GM21723 (cell line): ENCODE measurements around the gene GPX3.

Experiments
- ATAC-seq: cut with Tn5 transposase; IDR thresholded peaks from one replicate; pipeline ENCODE4 v1.9.1; 2021; ENCODE audit warnings: mild to moderate bottlenecking, moderate library complexity; ENCODE audit not compliant: unreplicated experiment

Gene GPX3

DNA sequence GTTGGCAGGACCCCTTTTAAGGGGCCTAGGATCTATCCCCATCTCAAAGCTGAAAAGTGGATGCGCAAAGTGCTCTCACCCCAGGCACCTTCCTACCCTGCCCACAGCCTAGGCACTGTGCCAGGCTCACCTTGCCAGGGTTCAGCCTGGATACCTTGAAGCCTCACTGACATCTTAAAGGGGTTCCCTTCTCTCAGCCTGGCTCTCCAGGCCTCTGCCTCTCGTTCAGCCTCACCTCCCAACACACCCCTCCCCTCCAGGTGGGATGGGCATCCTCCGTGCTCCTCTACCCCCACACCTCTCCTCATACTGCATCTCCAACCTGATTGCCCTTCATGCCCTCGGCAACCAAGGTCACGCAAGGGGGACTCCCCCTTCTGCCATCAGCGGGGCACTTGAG lies 34.9 kb downstream of the GPX3 start:
- ATAC-seq, result no peak

DNA sequence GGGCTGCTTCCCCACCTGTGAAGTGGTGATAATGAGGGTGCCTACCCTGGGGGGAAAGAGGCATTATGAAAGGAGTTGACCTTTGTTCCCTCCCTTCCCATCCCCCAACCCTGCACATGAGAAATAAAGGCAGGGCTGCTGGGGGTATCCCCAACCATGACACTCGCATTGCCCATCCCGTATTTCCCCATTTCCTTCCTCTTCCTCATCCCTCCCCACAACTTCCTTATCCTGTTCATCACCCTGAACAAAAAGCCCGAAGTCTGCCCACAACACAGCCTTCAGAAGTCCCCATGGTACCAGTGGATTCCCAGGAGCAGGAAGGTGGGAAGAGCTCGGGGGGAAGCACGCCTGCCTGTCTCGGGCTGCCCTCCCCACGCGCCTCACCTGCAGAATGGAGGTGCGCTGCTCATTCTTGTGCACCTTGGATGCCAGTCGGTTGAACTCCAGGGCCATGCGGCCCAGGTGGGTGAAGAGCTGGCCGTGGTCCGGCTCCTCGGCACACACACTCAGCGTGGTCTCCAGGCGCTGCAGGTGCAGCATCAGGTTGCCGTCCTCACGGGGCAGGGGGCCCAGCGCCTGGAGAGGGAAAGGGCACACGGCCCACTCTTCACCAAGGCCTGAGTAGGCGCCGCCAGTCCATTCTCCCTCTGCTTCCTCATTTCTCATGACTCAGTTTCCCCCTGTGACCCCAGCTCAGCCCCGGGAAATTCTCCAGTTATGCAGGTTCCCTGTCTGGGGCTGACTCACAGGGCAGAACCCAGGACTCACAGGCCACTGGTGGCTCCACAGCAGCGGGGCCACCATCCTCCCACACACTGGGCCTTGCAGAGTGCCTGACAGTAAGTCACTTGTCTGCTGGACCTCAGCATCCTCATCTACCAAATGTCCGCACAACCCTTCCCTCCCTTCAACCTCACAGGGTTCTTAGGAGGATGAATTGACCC lies 36.3 kb downstream of the GPX3 start:
- no peak for ATAC-seq

GRCh38 chr5:151058301-151058700 lies 37.9 kb downstream of the GPX3 start:
- no peak for ATAC-seq

- ATAC-seq, result no peak
These were observed 38.6 kb downstream of the GPX3 start for GRCh38 chr5:151058891-151059489.

DNA sequence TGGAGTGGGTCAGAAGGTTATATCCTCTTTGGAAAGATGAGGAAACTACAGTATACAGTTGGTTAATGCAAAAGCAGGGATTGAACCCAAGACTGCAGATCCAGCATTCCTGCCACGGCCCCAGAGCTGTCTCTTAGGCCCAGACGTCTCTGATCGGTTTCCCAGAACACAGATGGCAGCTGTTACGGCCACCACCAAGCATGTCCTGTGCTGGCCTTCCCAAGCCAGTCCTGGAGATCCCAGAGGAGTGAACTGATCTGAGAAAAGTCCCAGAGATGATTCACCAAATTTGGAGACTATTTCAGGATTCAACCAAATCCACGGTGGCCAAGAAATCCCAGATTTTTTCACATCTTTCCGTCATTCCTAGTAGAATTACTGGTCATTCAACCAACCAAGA lies 40.4 kb downstream of the GPX3 start:
- ATAC-seq, result no peak

DNA sequence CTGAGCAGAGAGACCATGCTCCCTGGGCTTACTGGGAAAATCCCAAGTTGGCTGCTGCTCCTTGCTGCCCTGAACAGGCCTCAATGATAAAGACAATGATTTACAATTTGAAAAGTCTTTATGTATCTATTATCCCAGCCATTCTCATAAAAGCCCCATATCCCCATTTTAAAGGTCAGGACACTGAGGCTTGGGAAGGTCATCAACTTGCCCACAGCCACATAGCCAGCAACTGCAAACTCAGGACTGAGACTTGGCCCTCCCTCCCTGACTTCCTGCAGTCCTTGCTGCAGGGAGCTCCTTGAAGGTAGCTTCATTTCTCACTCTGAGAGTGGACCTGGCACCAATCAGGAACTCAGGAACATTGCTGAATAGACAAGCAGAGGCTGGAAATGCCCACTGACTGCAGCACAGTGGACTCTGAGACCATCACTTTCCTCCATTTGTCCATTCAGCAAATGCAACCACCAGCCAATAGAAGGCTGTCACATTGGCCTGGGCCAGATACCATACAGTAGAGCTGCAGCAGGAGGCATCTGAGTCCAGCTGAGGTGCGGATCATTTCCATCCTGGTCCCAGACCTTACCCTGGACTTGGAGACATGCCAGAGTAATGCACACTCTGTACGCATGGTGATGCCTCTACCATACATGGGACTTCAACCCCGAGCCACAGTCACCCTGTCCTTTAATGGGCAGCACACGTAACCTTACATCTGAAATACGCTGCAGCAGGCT lies 42.2 kb downstream of the GPX3 start:
- no peak for ATAC-seq

- no peak for ATAC-seq
These were observed 43.0 kb downstream of the GPX3 start for GRCh38 chr5:151063142-151063989.

GRCh38 chr5:151064916-151065499 lies 44.6 kb downstream of the GPX3 start:
- no peak for ATAC-seq

DNA sequence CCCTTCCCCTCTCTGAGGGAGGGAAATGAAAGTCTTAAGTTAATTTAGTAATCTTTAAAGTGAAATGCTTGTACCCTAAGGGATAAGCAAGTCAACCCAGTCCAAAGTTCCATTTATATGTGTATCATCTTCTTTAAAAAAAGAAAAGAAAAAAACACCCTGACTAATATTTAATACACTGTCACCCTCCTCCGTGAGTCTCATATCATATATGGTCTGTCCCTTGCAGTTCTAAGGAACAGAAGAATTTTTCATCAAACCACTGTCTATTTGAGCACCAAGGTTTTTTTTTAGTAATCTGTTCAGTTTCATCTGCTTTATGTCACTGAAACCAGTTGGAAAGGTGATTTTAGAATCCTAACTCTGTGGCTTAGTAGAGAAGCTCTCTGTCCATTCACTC lies 45.2 kb downstream of the GPX3 start:
- ATAC-seq, result no peak

- ATAC-seq, result no peak
These were observed 46.5 kb downstream of the GPX3 start for GRCh38 chr5:151066920-151067319.

- ATAC-seq, result peak; percentile 13
These were observed 47.4 kb downstream of the GPX3 start for GRCh38 chr5:151067632-151068432.

- ATAC-seq, result peak; percentile 67
These were observed 48.2 kb downstream of the GPX3 start for GRCh38 chr5:151068433-151069197.

DNA sequence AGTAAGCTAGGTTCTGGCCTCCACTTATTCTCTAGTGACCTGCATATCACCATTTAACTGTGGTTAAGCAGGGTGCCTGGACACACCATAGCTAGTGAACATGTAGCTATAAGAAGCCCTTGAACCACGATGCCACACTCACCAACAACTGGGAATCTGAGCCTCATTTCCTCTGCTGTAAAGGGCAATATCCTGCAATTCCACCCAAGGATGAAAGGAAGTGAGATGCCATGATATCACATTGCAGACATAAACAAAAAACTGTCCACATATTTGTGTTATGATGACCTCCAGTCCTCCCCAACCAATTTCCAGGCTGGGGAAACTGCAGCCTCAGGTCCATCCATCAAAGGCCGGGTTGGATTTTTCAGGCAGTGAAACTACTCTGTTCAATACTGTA lies 50.1 kb downstream of the GPX3 start:
- ATAC-seq, result no peak

DNA sequence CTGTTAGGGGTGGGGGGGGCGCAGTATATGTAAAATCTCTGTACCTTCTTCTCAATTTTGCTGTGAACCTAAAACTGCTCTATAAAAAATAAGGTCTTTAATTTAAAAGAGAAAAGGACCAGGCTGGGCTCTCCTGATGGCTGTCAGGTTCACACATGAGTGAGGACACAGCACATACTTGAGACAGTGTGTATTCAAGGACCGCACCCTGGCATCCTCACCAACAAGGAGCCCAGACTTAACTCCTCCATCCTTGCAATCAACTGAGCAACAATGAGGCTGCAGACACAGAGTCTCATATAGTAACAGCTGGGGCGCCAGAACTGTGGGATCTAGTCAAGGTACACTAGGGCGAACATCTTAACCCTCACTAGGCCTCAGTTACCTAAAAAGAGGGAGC lies 50.6 kb downstream of the GPX3 start:
- no peak for ATAC-seq

DNA sequence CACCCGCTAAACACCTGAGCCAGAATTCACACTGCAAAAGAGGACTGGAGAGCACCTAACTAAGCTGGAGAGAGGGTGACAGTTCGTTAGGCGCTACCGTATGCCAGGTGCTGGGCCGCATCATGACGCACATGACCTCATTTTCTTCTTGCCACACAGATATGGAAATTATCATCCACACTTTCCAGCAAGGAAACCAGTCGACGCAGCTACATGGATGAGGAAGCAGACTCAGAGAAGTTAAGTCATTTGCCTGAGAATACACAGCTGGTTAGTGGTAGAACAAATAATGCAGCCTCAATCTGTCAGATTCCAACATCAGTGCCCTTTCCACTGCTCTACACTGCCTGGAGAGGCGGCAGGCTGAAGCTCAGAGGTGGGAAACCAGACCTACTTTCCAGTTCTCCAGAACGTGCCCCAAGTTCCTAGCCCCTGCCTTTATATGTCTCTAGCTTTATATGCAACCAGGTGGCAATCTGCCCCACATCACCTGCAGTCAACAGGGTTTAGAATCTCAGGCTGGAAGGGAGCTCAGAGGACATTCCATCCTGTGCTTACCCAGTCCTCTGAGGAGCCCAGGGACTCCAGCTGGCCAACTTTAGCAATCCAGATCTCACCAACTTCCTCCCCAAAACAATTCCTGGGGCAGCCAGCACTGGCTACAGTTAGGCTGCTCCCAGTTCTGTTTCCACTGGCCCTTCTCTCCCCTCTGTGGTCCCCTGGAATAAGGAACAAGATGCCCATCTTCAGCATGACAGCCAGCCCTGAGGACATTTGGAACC lies 51.6 kb downstream of the GPX3 start:
- ATAC-seq, result no peak

- ATAC-seq, result no peak
These were observed 52.2 kb downstream of the GPX3 start for GRCh38 chr5:151072630-151073025.

DNA sequence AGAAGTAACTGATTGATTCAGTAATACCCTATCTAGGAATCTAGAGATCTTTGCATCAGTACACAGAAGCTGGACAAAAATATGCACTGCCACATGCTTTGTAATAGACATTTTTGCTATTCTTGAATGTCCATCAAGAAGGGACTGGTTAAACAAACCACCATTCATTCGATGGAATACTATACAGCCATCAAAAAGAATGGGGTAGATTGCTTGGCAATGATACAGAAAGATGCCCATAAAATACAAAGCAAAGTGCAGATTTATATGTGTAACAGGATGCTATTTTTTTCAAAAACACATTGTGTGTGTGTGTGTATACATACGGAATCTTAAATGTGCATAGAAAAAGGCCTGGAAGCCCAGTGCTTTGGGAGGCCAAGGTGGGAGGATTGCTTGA lies 52.9 kb downstream of the GPX3 start:
- no peak for ATAC-seq

- ATAC-seq, result no peak
These were observed 54.2 kb downstream of the GPX3 start for GRCh38 chr5:151074557-151074956.
